COLO668 (cell line): ENCODE data around the gene EVL.

Experiments
- DNase-seq: peaks from one replicate; lab custom pipeline; 2025; ENCODE audit not compliant: unreplicated experiment; lab: John Stamatoyannopoulos, UW

EVL gene

DNA sequence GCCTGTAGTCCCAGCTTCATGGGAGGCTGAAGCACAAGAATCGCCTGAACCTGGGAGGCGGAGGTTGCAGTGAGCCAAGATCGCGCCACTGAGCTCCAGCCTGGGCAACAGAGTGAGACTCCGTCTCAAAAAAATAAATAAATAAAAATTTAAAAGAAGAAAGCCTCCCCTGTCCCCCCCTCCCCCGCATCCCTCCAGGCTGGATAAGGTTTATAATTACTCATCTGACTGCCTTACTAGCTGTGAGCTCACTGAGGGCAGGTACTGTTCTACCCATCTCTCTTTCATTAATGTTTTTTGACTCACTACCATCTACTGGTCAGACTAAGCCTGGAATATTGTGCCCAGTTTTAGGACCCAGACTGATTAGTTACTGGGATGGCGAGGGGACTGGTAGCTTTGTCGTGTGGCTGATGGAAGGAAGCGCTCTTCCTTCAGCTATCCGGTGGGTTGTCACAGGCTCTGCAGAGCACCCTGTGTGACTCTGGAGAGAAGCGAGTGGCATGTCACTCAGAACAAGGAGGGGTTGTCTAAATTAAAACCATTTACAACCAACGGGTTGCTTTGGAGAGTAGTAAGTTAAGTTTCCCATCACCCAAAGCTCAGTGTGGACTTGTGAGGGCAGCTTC lies 16.9 kb downstream of the EVL start:
- no peak for DNase-seq

DNA sequence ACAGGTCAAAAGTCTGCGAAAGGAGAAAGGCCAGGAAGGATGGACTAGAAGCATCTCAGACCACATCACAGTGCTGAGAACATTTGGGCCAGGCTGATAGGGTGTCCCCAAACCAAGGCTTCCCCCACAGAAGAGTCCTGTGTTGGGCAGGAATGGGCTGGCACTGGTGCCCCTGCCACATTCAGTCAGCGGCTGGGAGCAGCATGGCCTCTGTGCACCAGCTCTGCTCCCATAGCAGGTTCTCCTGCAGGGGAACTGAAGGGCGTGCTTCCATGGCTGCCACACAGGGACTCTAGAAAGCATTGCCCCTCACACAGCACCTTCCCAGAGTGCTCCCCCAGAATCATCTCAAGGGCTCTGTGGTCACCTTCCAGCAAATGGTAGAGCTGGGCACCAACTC lies 17.5 kb downstream of the EVL start:
- DNase-seq = no peak

DNA sequence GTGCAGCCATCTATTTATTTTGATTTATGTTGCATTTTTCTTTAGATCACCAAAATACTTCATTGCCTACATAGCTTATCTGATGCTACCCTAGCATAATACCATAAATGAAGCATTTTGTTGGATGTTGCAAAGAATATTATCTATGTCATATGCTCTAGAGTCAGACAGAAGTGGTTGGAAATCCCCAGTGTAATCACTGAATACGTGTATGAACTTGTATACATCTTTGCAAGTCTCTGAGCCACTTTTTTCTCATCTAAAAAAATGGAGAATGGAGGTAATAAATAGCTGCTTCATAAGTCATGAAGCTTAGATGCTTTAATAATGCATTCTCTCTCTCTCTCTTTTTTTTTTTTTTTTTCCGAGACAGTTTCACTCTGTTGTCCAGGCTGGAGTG lies 18.5 kb downstream of the EVL start:
- no peak for DNase-seq

DNA sequence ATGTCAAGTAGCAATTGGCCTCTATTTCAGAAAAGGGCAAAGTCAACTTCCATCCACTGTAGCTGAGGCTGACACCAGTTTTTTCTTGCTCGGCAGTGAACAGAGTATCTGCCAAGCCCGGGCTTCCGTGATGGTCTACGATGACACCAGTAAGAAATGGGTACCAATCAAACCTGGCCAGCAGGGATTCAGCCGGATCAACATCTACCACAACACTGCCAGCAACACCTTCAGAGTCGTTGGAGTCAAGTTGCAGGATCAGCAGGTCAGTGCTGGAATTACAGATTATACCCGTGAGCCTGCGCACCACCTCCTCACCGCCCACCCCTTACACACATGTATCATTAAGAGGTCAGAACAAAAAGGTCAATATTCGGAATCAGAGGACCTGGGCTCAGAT lies 19.4 kb downstream of the EVL start:
- DNase-seq = no peak

- DNase-seq = no peak
Measured at GRCh38 chr14:100085462-100085861, 20.2 kb downstream of the EVL start.

DNA sequence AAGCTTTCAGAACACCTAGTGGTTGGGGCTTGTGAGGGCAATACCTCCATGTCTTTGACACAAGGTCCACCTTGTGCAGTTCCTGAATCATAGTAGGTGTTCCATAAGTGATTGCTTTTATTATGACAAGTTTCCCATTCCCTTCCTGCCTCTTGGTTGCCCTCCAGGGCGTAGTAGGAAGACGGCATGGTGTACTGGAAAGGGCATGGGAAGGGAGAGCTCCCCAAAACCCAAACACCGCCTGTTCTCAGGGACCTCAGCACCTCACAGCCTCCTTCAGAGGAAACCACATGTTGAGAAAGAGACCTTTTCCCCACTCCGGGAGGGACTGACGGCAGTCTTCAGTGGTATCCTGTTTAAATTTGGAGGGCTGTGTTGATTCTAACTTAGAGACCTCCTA lies 21.1 kb downstream of the EVL start:
- DNase-seq = no peak

GRCh38 chr14:100088226-100088625 lies 23.0 kb downstream of the EVL start:
- no peak for DNase-seq

DNA sequence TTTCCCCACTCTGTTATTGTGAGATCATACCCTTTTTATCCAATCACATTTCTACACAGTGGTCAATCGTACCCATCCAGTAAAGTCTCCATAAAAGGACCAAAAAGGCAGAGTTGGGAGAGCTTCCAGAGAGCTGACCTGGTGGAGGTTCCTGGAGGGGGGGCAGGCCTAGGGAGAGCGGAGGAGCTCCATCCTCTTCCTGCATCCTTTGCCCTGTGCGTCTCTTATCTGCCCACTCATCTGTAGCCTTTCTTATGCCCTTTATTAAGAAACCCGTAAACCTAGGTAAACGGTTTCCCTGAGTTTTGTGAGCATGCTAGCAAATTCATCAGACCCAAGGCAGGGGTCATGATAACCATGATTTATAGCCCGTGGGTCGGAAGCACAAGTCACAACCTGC lies 26.2 kb downstream of the EVL start:
- DNase-seq = no peak

GRCh38 chr14:100092832-100093231 lies 27.6 kb downstream of the EVL start:
- DNase-seq = no peak

DNA sequence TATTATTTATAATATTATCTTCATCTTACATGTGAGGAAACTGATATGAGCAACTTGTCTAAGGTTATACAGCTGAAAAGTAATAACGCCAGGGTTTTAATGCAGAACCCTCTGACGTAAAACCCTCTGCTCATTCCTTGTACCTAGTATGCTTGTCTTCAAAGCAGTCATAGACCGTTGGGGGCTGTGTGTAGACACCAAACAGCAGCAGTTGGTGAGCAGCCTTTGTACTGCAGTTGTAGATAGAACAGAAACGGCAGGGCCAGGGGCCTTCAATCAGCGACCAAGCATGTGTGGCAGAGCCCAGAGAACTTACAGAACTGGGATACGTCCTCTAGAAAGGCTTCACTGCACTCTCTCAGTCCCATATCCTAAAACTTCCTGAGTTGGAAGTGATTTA lies 28.1 kb downstream of the EVL start:
- no peak for DNase-seq

DNA sequence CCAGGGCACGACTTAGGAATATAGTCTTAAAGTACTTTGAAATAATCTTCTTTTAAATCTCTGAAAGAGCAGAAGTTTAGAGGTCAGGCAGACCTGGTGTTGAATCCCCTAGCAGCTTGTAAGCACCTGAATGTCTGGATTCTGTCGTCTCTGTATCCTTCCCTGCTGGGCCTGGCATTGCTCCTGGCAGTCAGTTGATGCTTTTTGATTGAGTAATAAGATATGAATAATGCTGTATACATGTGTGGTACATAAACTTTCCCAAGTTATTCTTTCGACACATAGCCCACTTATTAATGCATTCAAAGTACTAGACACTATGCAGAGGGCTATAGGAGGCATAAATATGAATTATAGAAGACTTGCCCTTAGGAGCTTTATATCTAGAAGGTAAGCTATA lies 31.4 kb downstream of the EVL start:
- no peak for DNase-seq

DNA sequence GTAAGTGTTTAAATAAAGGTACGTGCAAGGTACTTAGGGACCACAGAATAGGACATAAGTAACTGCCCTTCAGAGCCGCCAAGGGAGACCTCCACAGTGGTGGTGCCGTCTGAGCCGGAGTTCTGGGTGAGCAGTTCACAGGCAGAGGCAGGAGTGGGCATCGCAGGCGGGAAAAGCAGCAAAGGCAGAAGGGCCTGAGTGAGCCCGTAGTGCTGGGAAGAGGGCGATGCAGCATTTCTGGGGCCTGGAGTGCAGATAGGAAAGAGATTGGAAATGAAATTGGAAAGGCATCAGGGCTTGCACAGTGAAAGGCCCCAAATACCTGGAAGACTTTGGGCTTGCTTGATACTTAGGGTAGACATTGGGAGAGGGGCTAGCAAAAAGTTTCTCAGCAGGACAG lies 32.9 kb downstream of the EVL start:
- no peak for DNase-seq

- no peak for DNase-seq
Measured at GRCh38 chr14:100100032-100100703, 34.9 kb downstream of the EVL start.

DNA sequence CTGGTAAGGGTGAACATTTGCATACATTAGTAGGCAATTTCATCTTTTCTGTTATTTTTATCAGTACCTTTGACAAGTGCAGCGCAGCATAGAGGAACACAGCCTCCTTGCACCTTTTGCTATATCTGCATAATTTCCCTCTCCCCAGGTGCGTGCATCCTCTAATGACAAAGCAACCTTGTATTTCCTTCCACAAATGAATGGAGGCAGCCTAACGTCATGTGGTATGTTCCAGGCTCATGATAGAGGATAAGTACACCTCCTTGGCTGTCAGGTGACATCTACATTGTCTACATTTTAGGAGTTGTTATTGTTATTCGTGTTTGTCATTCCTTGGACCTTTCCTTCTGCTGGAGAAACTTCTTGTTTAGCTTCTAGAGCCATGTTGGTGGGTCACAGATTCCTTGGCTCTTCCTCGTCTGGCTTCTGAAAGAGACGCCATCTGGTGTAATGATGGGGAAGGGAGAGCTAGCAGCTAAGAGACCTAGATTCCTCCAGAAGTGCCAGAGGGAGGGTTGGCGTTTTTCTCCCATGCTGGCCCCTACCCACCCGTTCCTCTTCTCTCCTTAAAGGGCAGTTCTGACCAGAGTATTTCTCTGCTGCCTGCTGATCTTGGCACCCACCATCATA lies 37.0 kb downstream of the EVL start:
- DNase-seq = no peak

DNA sequence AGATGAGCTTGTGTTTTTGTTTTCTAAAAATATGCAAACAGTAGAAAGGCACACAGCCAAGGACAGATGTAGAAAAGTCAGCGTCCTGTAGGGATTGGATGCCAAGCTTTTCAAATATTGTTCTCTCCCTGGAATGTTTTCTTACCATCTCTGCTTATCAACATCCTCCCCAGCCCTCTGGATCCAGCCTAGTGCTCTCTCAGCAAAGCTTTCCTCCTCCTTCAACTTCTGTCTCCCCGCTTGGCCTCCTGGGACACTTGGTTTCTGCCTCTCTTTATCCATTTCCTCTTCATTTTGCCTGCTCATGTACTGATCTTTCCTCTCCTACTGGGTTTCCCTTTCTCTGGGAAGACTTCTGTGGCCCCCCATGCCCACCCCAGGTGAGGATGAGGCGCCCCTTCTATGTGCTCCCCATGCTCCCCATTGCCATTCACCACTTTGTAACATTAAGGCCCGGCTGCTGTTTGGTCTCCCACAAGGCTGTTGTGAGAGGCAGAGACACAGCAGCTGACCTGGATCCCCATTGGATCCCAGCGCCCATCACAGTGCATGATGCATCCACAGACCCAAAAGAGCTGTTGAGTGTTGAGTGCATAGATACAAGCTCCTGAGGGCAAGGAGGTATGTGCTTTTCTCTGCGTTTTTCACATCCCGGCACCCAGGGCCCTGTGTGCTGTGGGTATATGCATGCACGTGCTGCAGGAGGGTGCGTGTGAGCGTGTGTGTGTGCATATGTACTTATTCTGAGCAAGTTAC lies 38.2 kb downstream of the EVL start:
- DNase-seq = no peak

- no peak for DNase-seq
Measured at GRCh38 chr14:100104006-100104352, 38.8 kb downstream of the EVL start.

- DNase-seq = no peak
Measured at GRCh38 chr14:100104523-100105300, 39.5 kb downstream of the EVL start.

GRCh38 chr14:100105357-100106169 lies 40.3 kb downstream of the EVL start:
- DNase-seq = no peak

- no peak for DNase-seq
Measured at GRCh38 chr14:100106250-100107112, 41.3 kb downstream of the EVL start.
